ENCODE measurements around the gene ARAF.
A peak's percentile ranks its signal among the peaks of the same experiment; 100 is the strongest.
"Not testable (repeated sequence)": the region's sequence is repeated elsewhere in the genome, so short reads cannot be mapped to it uniquely, and the experiment has no call there.

Gene ARAF

DNA sequence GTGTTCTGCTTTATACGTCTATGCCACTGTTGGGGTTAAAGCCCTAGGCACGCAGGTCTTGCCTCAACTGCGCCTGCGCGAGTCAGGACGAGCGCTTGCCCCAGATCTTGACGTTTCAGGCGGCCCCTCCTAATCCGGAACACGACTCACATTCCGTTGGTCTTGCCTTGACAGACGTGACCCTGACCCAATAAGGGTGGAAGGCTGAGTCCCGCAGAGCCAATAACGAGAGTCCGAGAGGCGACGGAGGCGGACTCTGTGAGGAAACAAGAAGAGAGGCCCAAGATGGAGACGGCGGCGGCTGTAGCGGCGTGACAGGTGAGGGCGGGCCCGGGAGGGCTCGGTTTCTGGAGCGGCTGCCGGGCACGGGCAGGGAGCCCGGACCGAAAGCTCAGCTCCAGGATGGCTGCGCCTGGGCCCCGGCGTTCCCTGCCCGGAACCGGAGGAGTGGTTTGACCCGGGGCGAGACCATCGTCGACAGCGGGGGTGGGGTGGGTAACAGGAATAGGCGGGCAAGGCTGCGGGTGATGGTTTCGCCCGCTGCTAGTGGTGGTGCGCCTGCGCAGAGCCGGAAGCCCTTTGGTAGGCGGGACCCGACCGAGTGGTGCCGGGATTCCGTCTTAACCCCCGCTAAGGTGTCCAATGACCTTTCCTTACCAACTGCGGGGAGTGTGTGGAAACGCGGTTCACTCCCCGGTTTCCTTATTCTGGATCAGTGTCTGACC is at the start of gene ARAF:
TSS of gene ARAF (plus strand) at position 272 of the 725 bp plus-strand sequence. CDS start 1,763 bp downstream, outside the sequence.
- DNase-seq (ENCODE audit: low read depth), result peak; percentile 98

- DNase-seq (ENCODE audit: low read depth), result not testable (repeated sequence)
Observed at GRCh38 chrX:47512383-47512782, 48.6 kb upstream of the ARAF start.

- DNase-seq (ENCODE audit: low read depth), result peak; percentile 51
Observed at GRCh38 chrX:47513034-47513965, 47.7 kb upstream of the ARAF start.

GRCh38 chrX:47514533-47515235 is 46.3 kb upstream of the ARAF start:
- peak; percentile 72 for DNase-seq (ENCODE audit: low read depth)

DNA sequence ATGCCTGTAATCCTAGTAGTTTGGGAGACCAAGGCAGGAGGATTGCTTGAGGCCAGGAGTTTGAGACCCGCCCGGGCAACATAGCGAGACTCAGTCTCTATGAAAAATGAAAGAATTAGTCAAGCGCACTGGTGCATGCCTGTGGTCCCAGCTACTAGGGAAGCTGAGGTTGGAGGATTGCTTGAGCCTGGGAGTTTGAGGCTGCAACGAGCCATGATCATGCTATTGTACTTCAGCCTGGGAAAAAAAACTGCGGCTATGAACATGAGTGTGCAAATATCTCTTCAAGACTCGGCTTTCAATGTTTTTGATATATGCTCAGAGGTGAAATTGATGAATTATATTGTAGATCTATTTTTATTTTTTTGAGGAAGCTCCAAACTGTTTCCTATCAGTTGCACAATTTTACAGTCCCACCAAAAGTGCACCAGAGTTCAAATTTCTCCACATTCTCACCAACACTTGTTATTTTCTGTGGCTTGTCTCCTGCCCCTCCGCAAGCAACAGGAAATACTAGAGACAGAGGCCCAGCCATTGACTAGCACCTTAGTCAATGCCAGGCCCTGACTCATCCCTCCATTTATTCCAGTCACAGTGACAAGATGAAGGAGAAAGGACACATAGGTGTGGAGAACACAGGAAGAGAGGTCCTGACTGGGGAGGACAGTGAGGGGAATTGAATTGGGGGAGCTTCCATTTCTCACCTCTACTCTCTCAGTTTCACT is 44.9 kb upstream of the ARAF start:
- DNase-seq (ENCODE audit: low read depth), result peak; percentile 68

DNA sequence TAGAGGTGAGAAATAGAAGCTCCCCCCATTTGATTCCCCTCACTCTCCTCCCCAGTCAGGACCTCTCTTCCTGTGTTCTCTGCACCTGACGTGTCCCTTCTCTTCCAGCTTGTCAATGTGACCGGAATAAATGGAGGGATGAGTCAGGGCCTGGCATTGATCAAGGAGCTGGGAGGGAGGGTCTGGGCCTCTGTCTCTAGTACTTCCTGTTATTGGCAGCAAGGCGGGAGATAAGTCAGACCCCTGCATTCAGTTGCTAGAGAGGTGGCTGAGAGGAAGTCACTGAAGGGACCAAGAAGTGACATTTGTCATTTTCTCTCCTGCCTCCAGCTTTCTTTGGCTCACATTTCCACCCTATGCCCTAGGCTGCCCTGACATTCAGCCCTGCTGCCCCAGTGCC is 42.9 kb upstream of the ARAF start:
- DNase-seq (ENCODE audit: low read depth), result peak; percentile 11

GRCh38 chrX:47523297-47523696 is 37.7 kb upstream of the ARAF start:
- DNase-seq (ENCODE audit: low read depth), result peak; percentile 74

DNA sequence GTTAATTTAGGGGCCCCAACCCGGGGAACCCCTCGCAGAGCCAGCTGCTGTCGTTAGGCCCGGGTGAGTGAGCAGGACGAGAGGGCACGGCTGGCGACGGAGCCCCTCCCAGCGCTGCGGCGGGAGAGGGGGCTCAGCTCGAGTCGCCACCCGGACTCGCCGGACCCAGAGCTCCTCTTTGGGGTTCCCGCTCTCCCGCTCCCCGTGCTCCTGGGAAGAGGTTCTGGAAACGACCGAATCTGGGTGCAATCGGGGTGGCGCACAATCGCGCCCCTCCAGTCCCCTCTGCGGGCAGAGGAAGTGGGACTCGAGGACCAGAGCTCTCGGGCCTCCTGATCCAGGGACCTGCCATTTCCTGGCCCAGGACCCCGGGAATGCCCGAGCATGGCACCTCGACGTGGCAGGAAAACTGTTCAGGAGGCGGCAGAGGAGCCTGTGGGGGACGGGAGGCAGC is 37.3 kb upstream of the ARAF start:
- no peak for DNase-seq (ENCODE audit: low read depth)

GRCh38 chrX:47529548-47529947 is 31.5 kb upstream of the ARAF start:
- DNase-seq (ENCODE audit: low read depth), result no peak

GRCh38 chrX:47530049-47530448 is 31.0 kb upstream of the ARAF start:
- DNase-seq (ENCODE audit: low read depth), result no peak

GRCh38 chrX:47539860-47540259 is 21.1 kb upstream of the ARAF start:
- DNase-seq (ENCODE audit: low read depth), result no peak

- peak; percentile 90 for DNase-seq (ENCODE audit: low read depth)
Observed at GRCh38 chrX:47540754-47541538, 20.1 kb upstream of the ARAF start.

GRCh38 chrX:47543496-47543895 is 17.5 kb upstream of the ARAF start:
- no peak for DNase-seq (ENCODE audit: low read depth)

DNA sequence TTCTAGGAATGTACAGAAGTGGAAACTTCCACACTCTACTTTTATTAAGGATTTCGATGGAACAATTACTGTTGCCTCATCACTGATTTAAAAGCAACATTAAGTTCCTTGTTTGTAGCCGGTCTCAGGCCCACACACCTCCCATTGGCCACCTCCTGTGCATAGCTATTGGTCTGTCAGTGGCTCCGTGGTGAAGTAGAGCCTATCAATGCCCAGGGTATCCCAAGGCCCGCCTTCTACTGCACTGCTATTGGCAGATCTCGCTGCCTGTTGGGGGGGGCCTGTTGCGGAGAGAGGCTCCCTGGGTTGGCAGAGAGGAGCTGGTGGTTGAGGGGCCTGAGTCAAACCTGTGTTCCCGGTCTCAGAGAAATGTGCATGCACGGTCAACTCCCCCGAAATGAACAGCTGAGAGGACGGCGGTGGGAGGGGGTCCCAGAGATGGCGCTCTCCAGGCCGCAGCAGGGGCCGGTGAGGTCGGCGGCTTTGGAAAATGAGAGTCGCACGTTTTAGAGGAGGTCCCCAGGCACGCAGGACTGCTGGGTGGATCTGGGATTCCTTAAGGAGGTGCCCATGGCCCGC is 4.9 kb upstream of the ARAF start:
- DNase-seq (ENCODE audit: low read depth), result peak; percentile 88

DNA sequence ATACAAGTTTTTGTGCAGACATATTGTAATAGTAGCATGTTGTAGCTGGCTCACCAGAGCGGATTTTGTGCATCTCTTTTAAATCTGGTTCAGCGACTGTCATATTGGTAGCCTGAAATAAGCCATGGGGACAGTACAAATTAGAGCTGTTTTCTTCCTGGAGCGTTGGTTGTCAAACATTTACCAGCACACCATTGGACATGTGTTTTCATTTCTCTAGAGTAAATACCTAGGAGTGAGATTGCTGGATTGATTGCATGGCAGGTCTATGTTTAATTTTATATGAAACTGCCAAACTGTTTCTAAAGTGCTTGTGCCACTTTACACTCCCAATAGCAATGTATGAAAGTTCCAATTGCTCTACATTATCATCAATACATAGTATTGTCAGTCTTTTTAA is 2.6 kb upstream of the ARAF start:
- DNase-seq (ENCODE audit: low read depth), result no peak

GRCh38 chrX:47560179-47560933 is 649 bp upstream of the ARAF start:
- DNase-seq (ENCODE audit: low read depth), result no peak

DNA sequence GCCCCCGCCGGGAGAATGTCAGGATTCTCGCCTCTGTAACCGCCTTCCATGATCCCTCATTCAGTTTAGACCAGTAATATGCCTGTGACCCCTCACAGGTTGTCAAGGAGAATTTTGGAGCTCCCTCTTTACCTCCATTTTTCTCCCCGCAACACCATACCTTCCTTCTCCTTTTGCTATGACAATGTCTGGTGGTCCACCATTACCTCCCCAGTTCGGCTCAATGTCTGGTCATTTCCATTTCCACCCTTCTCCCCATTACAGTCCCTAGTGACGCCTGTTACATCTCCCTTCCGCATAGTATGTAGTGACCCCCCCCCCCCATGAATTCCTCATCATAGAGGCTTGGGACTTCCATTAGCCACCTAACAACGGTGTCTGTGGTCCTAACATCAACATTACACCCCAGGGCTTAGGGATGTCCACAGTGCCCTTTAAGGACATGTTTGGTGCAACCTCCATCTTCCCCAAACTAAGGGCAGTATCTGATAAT is 700 bp downstream of the ARAF start:
- no peak for DNase-seq (ENCODE audit: low read depth)

DNA sequence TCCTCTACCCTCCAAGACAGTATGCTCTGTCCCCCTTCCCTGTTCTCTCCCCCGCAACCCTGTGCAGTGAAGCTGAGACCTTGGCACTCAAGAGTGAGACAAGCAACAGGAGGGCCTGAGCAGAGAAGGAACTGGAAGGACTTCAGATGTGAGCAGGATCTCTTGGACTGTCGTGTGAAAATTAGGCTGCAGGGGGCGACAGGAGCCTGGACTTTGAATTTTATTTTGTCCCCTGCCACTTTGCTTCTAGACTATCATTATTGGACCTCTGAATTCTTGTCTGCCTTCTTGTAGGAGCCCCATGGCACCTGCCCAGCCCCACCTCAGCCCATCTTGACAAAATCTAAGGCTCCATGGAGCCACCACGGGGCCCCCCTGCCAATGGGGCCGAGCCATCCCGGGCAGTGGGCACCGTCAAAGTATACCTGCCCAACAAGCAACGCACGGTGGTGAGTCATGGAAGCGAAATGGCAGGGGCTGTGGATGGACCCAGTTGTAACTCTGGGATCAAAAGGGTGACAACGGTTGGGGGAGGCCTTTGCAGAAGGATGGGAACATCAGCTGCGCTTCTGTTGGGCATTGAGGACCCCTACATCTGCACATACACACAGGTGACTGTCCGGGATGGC is 1.7 kb downstream of the ARAF start:
- DNase-seq (ENCODE audit: low read depth), result peak; percentile 47

- DNase-seq (ENCODE audit: low read depth), result peak; percentile 76
Observed at GRCh38 chrX:47563801-47564315, 2.9 kb downstream of the ARAF start.
